Neural cell (in vitro differentiated cells): ENCODE data around the gene UNC5A. TPM values are rescaled to one million over a fixed set of nuclear protein-coding genes. Genes with fewer than 3 reads are reported as not detected.

Experiments
- H2AFZ ChIP-seq: fragments of 200-600, 300-800 bp; sonication (generic), shearing (Covaris generic); 2 replicates; pipeline ENCODE4 v1.6.0; 2014; ENCODE audit warnings: low read depth, mild to moderate bottlenecking, antibody characterized with exemption, low read length, moderate library complexity
- H3F3A ChIP-seq: fragments of 200-600 bp; shearing (Covaris generic); 2 replicates; pipeline ENCODE4 v1.6.1; 2016; ENCODE audit warnings: mild to moderate bottlenecking, moderate library complexity, mixed read lengths, antibody characterized with exemption, low read length; ENCODE audit not compliant: insufficient read depth, poor library complexity, severe bottlenecking
- H3K27ac ChIP-seq: fragments of 200-600, 300-800 bp; sonication (generic), shearing (Covaris generic); 2 replicates; pipeline ENCODE4 v1.5.1; 2014; ENCODE audit warnings: mild to moderate bottlenecking, low read length, moderate library complexity
- H3K27me3 ChIP-seq: fragments of 300-800, 200-600 bp; sonication (generic), shearing (Covaris generic); 2 replicates; pipeline ENCODE4 v1.6.0; 2014; ENCODE audit warnings: mild to moderate bottlenecking, low read depth, low read length, moderate library complexity; ENCODE audit not compliant: insufficient read depth
- H3K36me3 ChIP-seq: fragments of 300-800, 200-600 bp; sonication (generic), shearing (Covaris generic); 2 replicates; pipeline ENCODE4 v1.5.1; 2014; ENCODE audit warnings: mild to moderate bottlenecking, antibody characterized with exemption, low read length, moderate library complexity; ENCODE audit not compliant: insufficient read depth
- H3K4me2 ChIP-seq: fragments of 300-800, 200-600 bp; sonication (generic), shearing (Covaris generic); 2 replicates; pipeline ENCODE4 v1.6.0; 2014; ENCODE audit warnings: mild to moderate bottlenecking, low read length
- H3K4me3 ChIP-seq: fragments of 300-800, 200-600 bp; sonication (generic), shearing (Covaris generic); 2 replicates; pipeline ENCODE4 v1.5.1; 2014; ENCODE audit warnings: mild to moderate bottlenecking, low read length, moderate library complexity
- H3K79me2 ChIP-seq: fragments of 200-600 bp; shearing (Covaris generic); replicated peaks from 2 replicates; pipeline ENCODE4 v1.6.0; 2014; ENCODE audit warnings: mild to moderate bottlenecking, low read length, moderate library complexity; ENCODE audit not compliant: insufficient read depth
- H3K9ac ChIP-seq: fragments of 300-800, 200-600 bp; sonication (generic), shearing (Covaris generic); 2 replicates; pipeline ENCODE4 v1.6.1; 2016; ENCODE audit warnings: mild to moderate bottlenecking, low read length, mixed read lengths
- H3K9me2 ChIP-seq: fragments of 200-600 bp; shearing (Covaris generic); 2 replicates; pipeline ENCODE4 v1.6.1; 2016; ENCODE audit warnings: mild to moderate bottlenecking, low read length, mixed read lengths; ENCODE audit not compliant: insufficient read depth
- H3K9me3 ChIP-seq: fragments of 200-600, 300-800 bp; sonication (generic), shearing (Covaris generic); 2 replicates; pipeline ENCODE4 v1.6.1; 2016; ENCODE audit warnings: mild to moderate bottlenecking, mixed run types, low read length, moderate library complexity, mixed read lengths
- H4K20me1 ChIP-seq: fragments of 200-600 bp; shearing (Covaris generic); 2 replicates; pipeline ENCODE4 v1.6.1; 2016; ENCODE audit warnings: mild to moderate bottlenecking, mixed run types; ENCODE audit not compliant: insufficient read depth
- EP300 ChIP-seq: fragments of 450-650 bp; conservative IDR thresholded peaks from 2 replicates; pipeline ENCODE4 v1.6.1; 2014; ENCODE audit warnings: antibody characterized with exemption, mild to moderate bottlenecking, moderate library complexity; ENCODE audit not compliant: poor library complexity, severe bottlenecking
- EZH2 ChIP-seq: fragments of 200-600, 300-800 bp; shearing (Covaris generic), sonication (generic); IDR thresholded peaks from 2 replicates; pipeline ENCODE4 v1.6.1; 2014; ENCODE audit warnings: antibody characterized with exemption, low read length, borderline replicate concordance, mild to moderate bottlenecking; ENCODE audit not compliant: insufficient read depth, poor library complexity, severe bottlenecking
- MXI1 ChIP-seq: fragments of 450-650 bp; conservative IDR thresholded peaks from 2 replicates; pipeline ENCODE4 v1.6.1; 2014; ENCODE audit warnings: antibody characterized with exemption, mild to moderate bottlenecking; ENCODE audit not compliant: poor library complexity, severe bottlenecking
- POLR2AphosphoS5 ChIP-seq: IDR thresholded peaks from 2 replicates; pipeline ENCODE4 v1.6.1; 2012
- RAD21 ChIP-seq: fragments of 450-650 bp; conservative IDR thresholded peaks from 2 replicates; pipeline ENCODE4 v1.6.1; 2014; ENCODE audit warnings: antibody characterized with exemption, mild to moderate bottlenecking, moderate library complexity
- SMC3 ChIP-seq: fragments of 450-650 bp; conservative IDR thresholded peaks from 2 replicates; pipeline ENCODE4 v1.6.1; 2014; ENCODE audit warnings: antibody characterized with exemption, mild to moderate bottlenecking, moderate library complexity; ENCODE audit not compliant: poor library complexity
- TAF1 ChIP-seq: IDR thresholded peaks from 2 replicates; pipeline ENCODE4 v1.6.1; 2012; ENCODE audit warnings: low read depth
- polyA plus RNA-seq: library from polyadenylated mRNA; depleted of rRNA; stranded (reverse); fragments of >200 nt; gene quantifications from 2 replicates; pipeline ENCODE4 v1.2.3, GENCODE V29; 2014
- TF ChIP-seq, protein P1 (sequence below): fragments of 450-650 bp; IDR thresholded peaks from 2 replicates; pipeline ENCODE4 v1.5.1; 2014; ENCODE audit warnings: antibody characterized with exemption, mild to moderate bottlenecking, moderate library complexity; ENCODE audit not compliant: poor library complexity, severe bottlenecking
- TF ChIP-seq, protein P2 (sequence below): IDR thresholded peaks from 2 replicates; pipeline ENCODE4 v1.6.1; 2012; ENCODE audit warnings: borderline replicate concordance

Gene UNC5A
- polyA plus RNA-seq, 1 donor from 2014 or later: 2.7 TPM

DNA sequence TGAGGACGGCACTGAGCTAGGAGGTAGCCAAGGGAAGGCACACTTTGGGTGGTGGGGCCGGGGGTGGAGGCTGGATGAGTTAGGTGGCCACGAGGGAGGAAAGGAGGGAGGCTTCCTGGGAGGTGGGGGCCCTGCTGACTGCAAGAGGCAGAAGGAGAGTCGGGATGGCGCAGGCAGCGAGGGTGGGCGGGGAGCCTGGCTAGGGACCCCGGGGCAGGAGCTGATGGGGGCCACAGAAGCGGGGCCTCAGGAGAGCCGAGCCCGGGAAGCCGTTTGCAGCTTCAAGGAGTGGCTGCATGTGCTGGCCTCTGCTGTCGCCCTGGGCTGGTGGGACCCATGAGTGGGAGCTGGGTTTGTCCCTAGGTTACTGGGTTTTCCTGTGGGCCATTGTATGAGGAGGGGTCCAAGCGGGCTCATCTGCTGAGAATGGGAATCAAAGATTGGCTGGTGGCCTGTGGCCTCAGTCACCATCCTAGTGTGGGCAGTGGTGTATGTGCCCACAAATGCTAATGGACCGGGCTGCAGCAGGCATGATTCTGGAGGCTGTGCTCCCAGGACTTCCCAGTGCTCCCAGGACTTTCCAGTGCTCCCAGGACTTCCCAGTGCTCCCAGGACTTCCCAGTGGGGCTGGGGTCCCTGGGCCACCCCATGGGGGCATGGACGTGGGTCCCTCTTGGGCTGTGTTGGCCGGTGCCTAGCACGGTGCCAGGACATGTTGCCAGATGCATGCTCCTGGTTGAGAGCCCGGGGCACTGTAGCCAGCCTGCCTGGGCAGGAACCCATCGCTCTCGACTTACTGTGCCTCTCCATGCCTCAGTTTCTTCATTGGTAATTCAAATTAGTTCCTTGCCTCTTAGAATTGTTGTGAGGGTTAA is 40.2 kb downstream of the UNC5A start:
- no peak overlapping the region for H2AFZ ChIP-seq
- no peaks in the 10 kb centered on the region for H3K27me3 ChIP-seq
- no peaks in the 10 kb centered on the region for H3K79me2 ChIP-seq
- no peak overlapping the region for H3K9ac ChIP-seq
- H3K4me2 ChIP-seq: no peak overlapping the region
- H3K27ac ChIP-seq: no peak overlapping the region
- no peaks in the 10 kb centered on the region for H3K9me3 ChIP-seq
- no peak overlapping the region for H3K4me3 ChIP-seq
- no peaks in the 10 kb centered on the region for H4K20me1 ChIP-seq
- TF ChIP-seq SMC3: no peak
- TF ChIP-seq EZH2: no peak
- TF ChIP-seq RAD21: no peak
- TF ChIP-seq POLR2AphosphoS5: no peak
- no peak for TF ChIP-seq TAF1
- H3F3A ChIP-seq: no peaks in the 10 kb centered on the region
- no peaks in the 10 kb centered on the region for H3K36me3 ChIP-seq
- no peaks in the 10 kb centered on the region for H3K9me2 ChIP-seq

DNA sequence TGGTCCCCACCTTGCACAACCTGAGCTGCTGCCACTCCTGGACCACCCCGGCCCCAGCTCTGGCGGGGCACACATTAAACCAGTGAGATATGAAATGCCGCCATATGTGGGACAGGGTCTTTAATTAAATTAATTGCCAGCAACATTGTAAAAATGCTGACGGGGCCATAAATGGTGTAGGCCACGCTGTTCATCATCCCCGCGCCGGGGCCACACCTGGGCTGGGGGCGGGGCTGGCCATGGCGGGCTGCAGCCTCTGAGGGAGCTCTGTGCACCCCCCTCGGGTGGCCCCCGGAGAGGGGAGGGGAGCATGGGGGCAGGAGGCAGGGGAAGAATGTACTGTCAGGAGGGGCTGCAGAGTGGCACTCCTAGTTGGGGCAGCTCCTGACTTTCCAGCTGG is 41.0 kb downstream of the UNC5A start:
- no peaks in the 10 kb centered on the region for H3F3A ChIP-seq
- H3K4me3 ChIP-seq: no peak overlapping the region
- no peak overlapping the region for H2AFZ ChIP-seq
- no peaks in the 10 kb centered on the region for H3K36me3 ChIP-seq
- no peaks in the 10 kb centered on the region for H3K27me3 ChIP-seq
- H3K9me3 ChIP-seq: no peaks in the 10 kb centered on the region
- H3K79me2 ChIP-seq: no peaks in the 10 kb centered on the region
- TF ChIP-seq MXI1: no peak
- no peak for TF ChIP-seq TAF1
- no peak for TF ChIP-seq EZH2
- TF ChIP-seq SMC3: no peak
- no peak for TF ChIP-seq POLR2AphosphoS5
- TF ChIP-seq, protein P1, sequence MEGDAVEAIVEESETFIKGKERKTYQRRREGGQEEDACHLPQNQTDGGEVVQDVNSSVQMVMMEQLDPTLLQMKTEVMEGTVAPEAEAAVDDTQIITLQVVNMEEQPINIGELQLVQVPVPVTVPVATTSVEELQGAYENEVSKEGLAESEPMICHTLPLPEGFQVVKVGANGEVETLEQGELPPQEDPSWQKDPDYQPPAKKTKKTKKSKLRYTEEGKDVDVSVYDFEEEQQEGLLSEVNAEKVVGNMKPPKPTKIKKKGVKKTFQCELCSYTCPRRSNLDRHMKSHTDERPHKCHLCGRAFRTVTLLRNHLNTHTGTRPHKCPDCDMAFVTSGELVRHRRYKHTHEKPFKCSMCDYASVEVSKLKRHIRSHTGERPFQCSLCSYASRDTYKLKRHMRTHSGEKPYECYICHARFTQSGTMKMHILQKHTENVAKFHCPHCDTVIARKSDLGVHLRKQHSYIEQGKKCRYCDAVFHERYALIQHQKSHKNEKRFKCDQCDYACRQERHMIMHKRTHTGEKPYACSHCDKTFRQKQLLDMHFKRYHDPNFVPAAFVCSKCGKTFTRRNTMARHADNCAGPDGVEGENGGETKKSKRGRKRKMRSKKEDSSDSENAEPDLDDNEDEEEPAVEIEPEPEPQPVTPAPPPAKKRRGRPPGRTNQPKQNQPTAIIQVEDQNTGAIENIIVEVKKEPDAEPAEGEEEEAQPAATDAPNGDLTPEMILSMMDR: no peak
- TF ChIP-seq EP300: no peak
- TF ChIP-seq, protein P2, sequence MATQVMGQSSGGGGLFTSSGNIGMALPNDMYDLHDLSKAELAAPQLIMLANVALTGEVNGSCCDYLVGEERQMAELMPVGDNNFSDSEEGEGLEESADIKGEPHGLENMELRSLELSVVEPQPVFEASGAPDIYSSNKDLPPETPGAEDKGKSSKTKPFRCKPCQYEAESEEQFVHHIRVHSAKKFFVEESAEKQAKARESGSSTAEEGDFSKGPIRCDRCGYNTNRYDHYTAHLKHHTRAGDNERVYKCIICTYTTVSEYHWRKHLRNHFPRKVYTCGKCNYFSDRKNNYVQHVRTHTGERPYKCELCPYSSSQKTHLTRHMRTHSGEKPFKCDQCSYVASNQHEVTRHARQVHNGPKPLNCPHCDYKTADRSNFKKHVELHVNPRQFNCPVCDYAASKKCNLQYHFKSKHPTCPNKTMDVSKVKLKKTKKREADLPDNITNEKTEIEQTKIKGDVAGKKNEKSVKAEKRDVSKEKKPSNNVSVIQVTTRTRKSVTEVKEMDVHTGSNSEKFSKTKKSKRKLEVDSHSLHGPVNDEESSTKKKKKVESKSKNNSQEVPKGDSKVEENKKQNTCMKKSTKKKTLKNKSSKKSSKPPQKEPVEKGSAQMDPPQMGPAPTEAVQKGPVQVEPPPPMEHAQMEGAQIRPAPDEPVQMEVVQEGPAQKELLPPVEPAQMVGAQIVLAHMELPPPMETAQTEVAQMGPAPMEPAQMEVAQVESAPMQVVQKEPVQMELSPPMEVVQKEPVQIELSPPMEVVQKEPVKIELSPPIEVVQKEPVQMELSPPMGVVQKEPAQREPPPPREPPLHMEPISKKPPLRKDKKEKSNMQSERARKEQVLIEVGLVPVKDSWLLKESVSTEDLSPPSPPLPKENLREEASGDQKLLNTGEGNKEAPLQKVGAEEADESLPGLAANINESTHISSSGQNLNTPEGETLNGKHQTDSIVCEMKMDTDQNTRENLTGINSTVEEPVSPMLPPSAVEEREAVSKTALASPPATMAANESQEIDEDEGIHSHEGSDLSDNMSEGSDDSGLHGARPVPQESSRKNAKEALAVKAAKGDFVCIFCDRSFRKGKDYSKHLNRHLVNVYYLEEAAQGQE: no peak
- TF ChIP-seq RAD21: no peak
- H3K9me2 ChIP-seq: no peaks in the 10 kb centered on the region
- no peak overlapping the region for H3K27ac ChIP-seq
- H3K4me2 ChIP-seq: no peak overlapping the region
- H4K20me1 ChIP-seq: no peaks in the 10 kb centered on the region
- no peak overlapping the region for H3K9ac ChIP-seq
